Measurements from ENCODE around the gene BRME1.

BRME1 gene

DNA sequence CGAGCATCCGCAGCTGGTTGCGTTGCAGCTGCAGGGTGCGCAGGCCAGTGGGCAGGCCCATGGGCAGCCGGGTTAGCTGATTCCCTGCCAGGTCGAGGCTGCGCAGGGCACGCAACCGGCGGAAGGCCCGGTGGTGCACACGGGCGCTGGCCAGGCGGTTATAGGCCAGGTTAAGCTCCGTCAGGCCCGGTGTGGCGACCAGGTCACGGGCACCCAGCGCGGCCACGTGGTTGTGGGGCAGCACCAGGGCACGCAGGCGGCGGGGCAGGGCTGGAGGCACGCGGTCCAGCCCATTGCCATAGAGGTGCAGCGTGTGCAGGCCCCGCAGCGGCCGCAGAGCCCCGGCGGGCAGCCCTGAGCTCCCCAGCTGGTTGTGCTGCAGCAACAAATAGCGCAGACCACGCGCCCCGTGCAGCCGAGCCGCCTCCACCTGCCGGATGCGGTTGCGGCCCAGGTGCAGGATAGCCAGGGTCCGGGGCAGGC, 27.0 kb upstream of the BRME1 start:
- Histone ChIP-seq H3K4me3 (IDR thresholded peaks at IDR 0.05; ENCODE audit: insufficient read depth, low read depth, low read length) (no peak overlapping the region), H3K4me1 (ENCODE audit: low read depth, poor library complexity, severe bottlenecking) (no peaks in the 10 kb centered on the region), H3K36me3 (ENCODE audit: insufficient read depth) (no peaks in the 10 kb centered on the region), H3K4me2 (no peak overlapping the region), H3K79me2 (ENCODE audit: insufficient read depth, low read depth) (no peaks in the 10 kb centered on the region), H4K20me1 (ENCODE audit: insufficient read depth) (no peaks in the 10 kb centered on the region), H3K27ac (no peak overlapping the region), H3K9ac (no peak overlapping the region), H3K27me3 (ENCODE audit: insufficient read depth, low read depth) (no peaks in the 10 kb centered on the region), H2AFZ (ENCODE audit: low read depth) (no peak overlapping the region)
- TF ChIP-seq, protein P1, sequence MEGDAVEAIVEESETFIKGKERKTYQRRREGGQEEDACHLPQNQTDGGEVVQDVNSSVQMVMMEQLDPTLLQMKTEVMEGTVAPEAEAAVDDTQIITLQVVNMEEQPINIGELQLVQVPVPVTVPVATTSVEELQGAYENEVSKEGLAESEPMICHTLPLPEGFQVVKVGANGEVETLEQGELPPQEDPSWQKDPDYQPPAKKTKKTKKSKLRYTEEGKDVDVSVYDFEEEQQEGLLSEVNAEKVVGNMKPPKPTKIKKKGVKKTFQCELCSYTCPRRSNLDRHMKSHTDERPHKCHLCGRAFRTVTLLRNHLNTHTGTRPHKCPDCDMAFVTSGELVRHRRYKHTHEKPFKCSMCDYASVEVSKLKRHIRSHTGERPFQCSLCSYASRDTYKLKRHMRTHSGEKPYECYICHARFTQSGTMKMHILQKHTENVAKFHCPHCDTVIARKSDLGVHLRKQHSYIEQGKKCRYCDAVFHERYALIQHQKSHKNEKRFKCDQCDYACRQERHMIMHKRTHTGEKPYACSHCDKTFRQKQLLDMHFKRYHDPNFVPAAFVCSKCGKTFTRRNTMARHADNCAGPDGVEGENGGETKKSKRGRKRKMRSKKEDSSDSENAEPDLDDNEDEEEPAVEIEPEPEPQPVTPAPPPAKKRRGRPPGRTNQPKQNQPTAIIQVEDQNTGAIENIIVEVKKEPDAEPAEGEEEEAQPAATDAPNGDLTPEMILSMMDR (conservative IDR thresholded peaks at IDR 0.05; ENCODE audit: low read depth, low read length): no peak

DNA sequence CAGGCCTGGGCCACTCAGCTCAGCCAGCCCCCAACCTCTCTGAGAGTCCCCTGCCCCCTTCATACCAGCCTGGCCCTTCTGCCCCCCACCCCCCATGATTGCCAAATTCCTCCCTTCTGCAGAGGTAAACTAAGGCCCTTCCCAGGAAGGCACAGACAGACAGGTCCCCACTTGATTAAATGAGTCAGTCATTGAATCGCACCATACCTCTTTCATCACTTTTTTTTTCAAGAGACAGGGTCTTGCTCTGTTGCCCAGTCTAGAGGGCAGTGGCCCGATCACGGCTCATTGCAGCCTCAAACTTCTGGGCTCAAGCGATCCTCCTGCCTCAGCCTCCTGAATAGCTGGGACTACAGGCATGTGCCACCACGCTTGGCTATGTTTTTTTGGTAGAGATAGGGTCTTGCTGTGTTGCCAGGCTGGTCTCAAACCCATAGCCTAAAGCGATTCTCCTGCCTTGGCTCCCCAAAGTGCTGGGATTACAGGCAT, 26.3 kb upstream of the BRME1 start:
- Histone ChIP-seq H4K20me1 (ENCODE audit: insufficient read depth) (no peaks in the 10 kb centered on the region), H3K9ac (no peak overlapping the region), H3K27me3 (ENCODE audit: insufficient read depth, low read depth) (no peaks in the 10 kb centered on the region), H2AFZ (ENCODE audit: low read depth) (no peak overlapping the region), H3K4me1 (ENCODE audit: low read depth, poor library complexity, severe bottlenecking) (no peaks in the 10 kb centered on the region), H3K36me3 (ENCODE audit: insufficient read depth) (no peaks in the 10 kb centered on the region), H3K27ac (no peak overlapping the region), H3K4me2 (no peak overlapping the region), H3K4me3 (IDR thresholded peaks at IDR 0.05; ENCODE audit: insufficient read depth, low read depth, low read length) (no peak overlapping the region), H3K79me2 (ENCODE audit: insufficient read depth, low read depth) (no peaks in the 10 kb centered on the region)
- TF ChIP-seq, protein P1 (conservative IDR thresholded peaks at IDR 0.05; ENCODE audit: low read depth, low read length): no peak

GRCh38 chr19:13931391-13932148, 25.7 kb upstream of the BRME1 start:
- Histone ChIP-seq H3K36me3 (ENCODE audit: insufficient read depth) (no peaks in the 10 kb centered on the region), H3K4me2 (no peak overlapping the region), H4K20me1 (ENCODE audit: insufficient read depth) (no peaks in the 10 kb centered on the region), H3K4me3 (IDR thresholded peaks at IDR 0.05; ENCODE audit: insufficient read depth, low read depth, low read length) (no peak overlapping the region), H3K4me1 (ENCODE audit: low read depth, poor library complexity, severe bottlenecking) (no peaks in the 10 kb centered on the region), H2AFZ (ENCODE audit: low read depth) (no peak overlapping the region), H3K27me3 (ENCODE audit: insufficient read depth, low read depth) (no peaks in the 10 kb centered on the region), H3K9ac (no peak overlapping the region), H3K27ac (no peak overlapping the region), H3K79me2 (ENCODE audit: insufficient read depth, low read depth) (no peaks in the 10 kb centered on the region)
- TF ChIP-seq, protein P1 (conservative IDR thresholded peaks at IDR 0.05; ENCODE audit: low read depth, low read length): no peak

GRCh38 chr19:13930402-13930801, 24.5 kb upstream of the BRME1 start:
- no peak overlapping the region for H3K4me3 ChIP-seq (IDR thresholded peaks at IDR 0.05; ENCODE audit: insufficient read depth, low read depth, low read length)
- no peak overlapping the region for H3K9ac ChIP-seq
- no peak overlapping the region for H3K27ac ChIP-seq
- no peak overlapping the region for H2AFZ ChIP-seq (ENCODE audit: low read depth)
- H3K4me1 ChIP-seq (ENCODE audit: low read depth, poor library complexity, severe bottlenecking): no peaks in the 10 kb centered on the region
- TF ChIP-seq, protein P1 (conservative IDR thresholded peaks at IDR 0.05; ENCODE audit: low read depth, low read length): no peak
- H3K36me3 ChIP-seq (ENCODE audit: insufficient read depth): no peaks in the 10 kb centered on the region
- H4K20me1 ChIP-seq (ENCODE audit: insufficient read depth): no peaks in the 10 kb centered on the region
- H3K79me2 ChIP-seq (ENCODE audit: insufficient read depth, low read depth): no peaks in the 10 kb centered on the region
- no peaks in the 10 kb centered on the region for H3K27me3 ChIP-seq (ENCODE audit: insufficient read depth, low read depth)
- no peak overlapping the region for H3K4me2 ChIP-seq

All from KMS-11 (cell line).